AG10803 (cell line): ENCODE measurements around the gene KIZ.

ENCODE experiments used
- DNase-seq: peaks from one replicate; pipeline ENCODE4 v3.0.0; 2010; ENCODE audit warnings: low read depth
- H3K4me3 ChIP-seq: 2 replicates; pipeline ENCODE4 v1.5.1; 2011; ENCODE audit warnings: mild to moderate bottlenecking, low read length, control low read depth
- TF ChIP-seq, protein P1 (sequence below): conservative IDR thresholded peaks from 2 replicates; pipeline ENCODE4 v1.5.1; 2011; ENCODE audit warnings: mild to moderate bottlenecking, low read length, control low read depth, inconsistent platforms

Gene KIZ

DNA sequence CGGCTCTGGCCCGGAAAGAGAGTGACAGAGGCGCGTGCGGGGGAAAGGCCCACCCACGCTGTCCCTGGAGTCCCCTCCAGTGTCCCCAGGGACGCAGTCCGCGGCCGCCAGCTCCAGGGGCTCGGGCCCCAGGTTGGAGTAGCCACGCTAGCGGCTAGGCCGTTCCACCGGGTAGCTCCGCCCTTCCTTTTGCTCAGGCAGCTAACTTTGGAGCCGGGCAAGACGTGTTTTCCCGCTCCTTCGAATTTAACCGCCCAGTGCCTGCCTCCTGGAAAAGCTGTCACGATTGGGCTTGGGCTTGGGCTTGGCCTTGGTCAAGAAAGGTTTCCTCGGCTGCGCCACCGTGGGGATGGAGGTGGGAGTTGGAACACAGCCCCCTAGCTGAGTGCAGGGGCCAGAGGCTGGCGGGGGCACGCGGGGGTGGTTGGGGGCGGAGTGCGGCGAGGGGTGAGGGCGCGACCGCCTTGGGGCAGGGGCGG is 24.4 kb upstream of the KIZ start:
- TF ChIP-seq, protein P1, sequence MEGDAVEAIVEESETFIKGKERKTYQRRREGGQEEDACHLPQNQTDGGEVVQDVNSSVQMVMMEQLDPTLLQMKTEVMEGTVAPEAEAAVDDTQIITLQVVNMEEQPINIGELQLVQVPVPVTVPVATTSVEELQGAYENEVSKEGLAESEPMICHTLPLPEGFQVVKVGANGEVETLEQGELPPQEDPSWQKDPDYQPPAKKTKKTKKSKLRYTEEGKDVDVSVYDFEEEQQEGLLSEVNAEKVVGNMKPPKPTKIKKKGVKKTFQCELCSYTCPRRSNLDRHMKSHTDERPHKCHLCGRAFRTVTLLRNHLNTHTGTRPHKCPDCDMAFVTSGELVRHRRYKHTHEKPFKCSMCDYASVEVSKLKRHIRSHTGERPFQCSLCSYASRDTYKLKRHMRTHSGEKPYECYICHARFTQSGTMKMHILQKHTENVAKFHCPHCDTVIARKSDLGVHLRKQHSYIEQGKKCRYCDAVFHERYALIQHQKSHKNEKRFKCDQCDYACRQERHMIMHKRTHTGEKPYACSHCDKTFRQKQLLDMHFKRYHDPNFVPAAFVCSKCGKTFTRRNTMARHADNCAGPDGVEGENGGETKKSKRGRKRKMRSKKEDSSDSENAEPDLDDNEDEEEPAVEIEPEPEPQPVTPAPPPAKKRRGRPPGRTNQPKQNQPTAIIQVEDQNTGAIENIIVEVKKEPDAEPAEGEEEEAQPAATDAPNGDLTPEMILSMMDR: no peak
- no peak overlapping the region for H3K4me3 ChIP-seq
- DNase-seq: no peak

DNA sequence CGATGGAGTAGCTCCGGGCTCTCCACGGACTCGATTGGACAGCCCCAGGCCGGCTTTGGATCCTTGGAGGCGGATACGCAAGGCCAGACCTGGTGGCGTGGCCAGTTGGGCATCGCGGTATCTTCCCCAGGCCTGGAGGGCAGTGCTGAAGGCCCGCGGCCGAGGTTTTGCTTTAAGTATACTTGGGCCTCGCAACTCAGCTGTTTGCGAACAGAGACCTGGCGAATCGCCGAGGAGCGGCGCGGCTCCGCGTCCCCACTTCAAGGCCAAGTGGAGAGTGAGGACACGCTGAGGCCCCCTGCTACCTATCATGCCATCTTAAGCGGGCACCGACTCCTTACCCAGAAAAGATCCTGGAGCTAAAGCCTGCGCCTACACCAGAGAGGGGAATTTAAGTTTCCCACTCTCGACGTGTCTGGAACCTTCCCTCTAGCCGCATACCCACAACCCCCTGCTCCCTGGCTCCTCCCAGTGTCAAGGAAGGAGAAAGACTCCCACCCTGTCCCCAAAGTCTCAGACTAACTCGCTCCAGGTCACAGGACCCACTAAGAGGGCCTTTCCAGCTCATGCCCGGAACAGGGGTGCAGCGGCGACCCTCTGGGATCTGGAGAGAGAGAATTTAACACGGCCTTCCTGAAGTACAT is 23.8 kb upstream of the KIZ start:
- DNase-seq: no peak
- TF ChIP-seq, protein P1: no peak
- H3K4me3 ChIP-seq: no peak overlapping the region

GRCh38 chr20:21102603-21103311 is 23.1 kb upstream of the KIZ start:
- TF ChIP-seq, protein P1: no peak
- DNase-seq: peak; percentile 16
- H3K4me3 ChIP-seq: peak overlapping the region; percentile 29

GRCh38 chr20:21103582-21104465 is 22.1 kb upstream of the KIZ start:
- TF ChIP-seq, protein P1: no peak
- no peak for DNase-seq
- H3K4me3 ChIP-seq: no peak overlapping the region

- H3K4me3 ChIP-seq: no peak overlapping the region
- no peak for DNase-seq
- TF ChIP-seq, protein P1: no peak
Observed at GRCh38 chr20:21104466-21104761, 21.5 kb upstream of the KIZ start.

DNA sequence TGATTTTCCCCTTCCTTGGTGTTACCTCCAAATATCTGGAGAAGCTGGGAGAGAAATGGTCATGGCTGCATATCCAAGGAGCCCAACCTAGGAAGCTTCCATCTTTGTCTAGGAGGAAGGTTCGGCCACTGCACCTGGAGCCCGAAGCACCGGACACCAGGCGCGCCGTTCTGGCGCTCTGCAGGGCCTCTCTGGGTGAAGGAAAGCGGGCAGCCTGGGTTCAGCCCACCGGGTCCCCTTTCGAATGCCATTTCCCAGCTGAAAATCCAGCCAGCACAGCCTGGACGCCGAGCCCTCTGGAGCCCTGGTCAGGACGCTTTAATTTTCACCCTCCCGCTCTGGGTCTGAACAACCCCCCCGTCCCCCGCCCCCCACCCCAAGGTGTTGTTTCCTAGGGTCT is 21.0 kb upstream of the KIZ start:
- TF ChIP-seq, protein P1: no peak
- no peak for DNase-seq
- no peak overlapping the region for H3K4me3 ChIP-seq
